Uterus (tissue), 4 donors: ENCODE results near the gene TPCN1. TPM values are rescaled to one million over a fixed set of nuclear protein-coding genes. Genes with fewer than 3 reads are reported as not detected.
A peak's percentile ranks its signal among the peaks of the same experiment; 100 is the strongest.

Source experiments
- DNase-seq, 2 donors: peaks; one replicate each; pipeline ENCODE4 v3.0.0-alpha.2; 2019 to 2020
- H3K27ac ChIP-seq, 2 donors: fragments of 200-600 bp; sonication (generic); 1 replicate in 1 of 2; 2 replicates in 1 of 2; pipeline ENCODE4 v1.5.1; 2016 to 2018
- H3K27me3 ChIP-seq, 2 donors: fragments of 200-600 bp; sonication (generic); one replicate each; pipeline ENCODE4 v1.5.1; 2018 to 2019; ENCODE audit warnings: control low read depth in 1 of 2
- H3K36me3 ChIP-seq, 2 donors: fragments of 200-600 bp; sonication (generic); one replicate each; pipeline ENCODE4 v1.5.1; 2019; ENCODE audit warnings: control low read depth in 1 of 2
- H3K4me1 ChIP-seq, 2 donors: fragments of 200-600 bp; sonication (generic); one replicate each; pipeline ENCODE4 v1.5.1; 2018 to 2019; ENCODE audit warnings: control low read depth in 1 of 2
- H3K4me3 ChIP-seq, 2 donors: fragments of 200-600 bp; sonication (generic); 1 replicate in 1 of 2; 2 replicates in 1 of 2; pipeline ENCODE4 v1.5.1; 2018 to 2019; ENCODE audit warnings: mild to moderate bottlenecking in 1 of 2
- H3K9me3 ChIP-seq, 2 donors: fragments of 200-600 bp; sonication (generic); one replicate each; pipeline ENCODE4 v1.5.1; 2019; ENCODE audit warnings: control low read depth in 1 of 2
- CTCF ChIP-seq, 4 experiments: fragments of 200-600 bp in 2 of 4; fragments of 450-650 bp in 2 of 4; sonication (generic) in 2 of 4; IDR thresholded peaks; one replicate each; pipeline ENCODE4 v1.5.1; 2016 to 2019; ENCODE audit warnings: antibody characterized with exemption in 4 of 4, mild to moderate bottlenecking in 2 of 4, moderate library complexity in 1 of 4
- POLR2A ChIP-seq, 2 donors: fragments of 450-650 bp; IDR thresholded peaks; one replicate each; pipeline ENCODE4 v1.6.1; 2016; ENCODE audit warnings: antibody characterized with exemption in 2 of 2, mild to moderate bottlenecking in 1 of 2, moderate library complexity in 1 of 2
- intact Hi-C: fragments of 100-400 bp; cut with DNase I; formaldehyde crosslinking; loops from one replicate; pipeline ENCODE4 v1.15.1; 2023; ENCODE audit warnings: low total_unique reads
- total RNA-seq, 4 donors: library from RNA; depleted of rRNA in 3 of 4; stranded (reverse); fragments of >200 nt in 3 of 4; gene quantifications; one replicate each; pipeline versions ENCODE4 v1.1.0 to v1.2.4, GENCODE V29; 2014 to 2023
- donor health status: DM: yes; HTN: yes; CAD: no.

Gene TPCN1
- total RNA-seq, 4 donors from 2014 or later, result 21.4 to 79.8 (median 52.9) TPM

GRCh38 chr12:113184098-113184899, 37.0 kb upstream of the TPCN1 start:
- no peak for DNase-seq
- H3K27ac ChIP-seq, result peak overlapping the region; percentile 87 to 92

GRCh38 chr12:113184900-113185179, 36.4 kb upstream of the TPCN1 start:
- H3K36me3 ChIP-seq, result no peaks in the 10 kb centered on the region
- peaks cover 10 to 11% of the 10 kb centered on the region in 2 donors for H3K4me1 ChIP-seq
- peak overlapping the region; percentile 67 to 84 for H3K4me3 ChIP-seq
- peak overlapping the region; percentile 87 to 92 for H3K27ac ChIP-seq
- no peak for TF ChIP-seq CTCF (IDR thresholded peaks at IDR 0.05)
- TF ChIP-seq POLR2A (IDR thresholded peaks at IDR 0.05), result no peak
- no peaks in the 10 kb centered on the region for H3K9me3 ChIP-seq
- no peaks in the 10 kb centered on the region for H3K27me3 ChIP-seq
- intact Hi-C loops, result no loop called here
- peak; percentile 87 to 89 for DNase-seq

More at GRCh38 chr12:113184098-113184899, 37.0 kb upstream of the TPCN1 start:
- Histone ChIP-seq H3K27me3 (no peaks in the 10 kb centered on the region), H3K9me3 (no peaks in the 10 kb centered on the region), H3K4me3 (peak overlapping the region; percentile 67 to 84), H3K4me1 (peaks cover 10 to 11% of the 10 kb centered on the region in 2 donors), H3K36me3 (no peaks in the 10 kb centered on the region)
- TF ChIP-seq POLR2A (IDR thresholded peaks at IDR 0.05), result no peak
- no peak for TF ChIP-seq CTCF (IDR thresholded peaks at IDR 0.05)
- intact Hi-C loops, result no loop called here

- H3K36me3 ChIP-seq, result no peaks in the 10 kb centered on the region
- H3K27me3 ChIP-seq, result no peaks in the 10 kb centered on the region
- DNase-seq, result peak; percentile 79 to 81
- peak within 1 kb of the TSS; percentile 67 to 84 for H3K4me3 ChIP-seq
- peak within 1 kb of the TSS; percentile 87 to 92 for H3K27ac ChIP-seq
- intact Hi-C loops, result no loop called here
- no peaks in the 10 kb centered on the region for H3K9me3 ChIP-seq
- peak in 1 of 4 experiments; percentile 4 for TF ChIP-seq CTCF (IDR thresholded peaks at IDR 0.05)
- TF ChIP-seq POLR2A (IDR thresholded peaks at IDR 0.05), result peak; percentile 27 to 71
- peaks cover 10 to 11% of the 10 kb centered on the region in 2 donors for H3K4me1 ChIP-seq
Observed at GRCh38 chr12:113185180-113186032, 35.9 kb upstream of the TPCN1 start, which contains the start of the genes DDX54 and RITA1. Gene DDX54 (minus strand): TSS chr12:113185478. CDS start chr12:113185451, 27 bp downstream. Gene RITA1 (plus strand): TSS chr12:113185721. CDS start chr12:113186747, 1,026 bp downstream.

GRCh38 chr12:113186033-113186365, 35.3 kb upstream of the TPCN1 start:
- DNase-seq, result no peak
- no peaks in the 10 kb centered on the region for H3K36me3 ChIP-seq
- H3K9me3 ChIP-seq, result no peaks in the 10 kb centered on the region
- no peaks in the 10 kb centered on the region for H3K27me3 ChIP-seq
- intact Hi-C loops, result no loop called here
- H3K4me1 ChIP-seq, result peaks cover 10 to 11% of the 10 kb centered on the region in 2 donors
- H3K27ac ChIP-seq, result peak overlapping the region; percentile 87 to 92
- peak overlapping the region; percentile 67 to 84 for H3K4me3 ChIP-seq
- TF ChIP-seq CTCF (IDR thresholded peaks at IDR 0.05), result no peak
